A549 (cell line): ENCODE results near the gene SPAG9. TPM values are rescaled to one million over a fixed set of nuclear protein-coding genes. Genes with fewer than 3 reads are reported as not detected.

Experiments used
- ATAC-seq, 2 experiments: fragments of 200-7000 bp in 1 of 2; fragments of >200 bp in 1 of 2; cut with Nextera tagmentation in 1 of 2; cut with Tn5 transposase in 1 of 2; 3 replicates each; pipeline versions ENCODE4 v1.8.0 to v1.9.1; 2018 to 2020; ENCODE audit warnings: mild to moderate bottlenecking in 1 of 2, moderate library complexity in 1 of 2
- CTCF ChIA-PET: fragments of 300-600 bp; sonication (Branson Sonifier 250); formaldehyde crosslinking; extraction: SDS; loops from one replicate; lab custom pipeline; 2021; ENCODE audit warnings: antibody characterized with exemption, inconsistent platforms; lab: Yijun Ruan, JAX
- POLR2A ChIA-PET: fragments of 350-600 bp; formaldehyde crosslinking; extraction: SDS; loops from one replicate; lab custom pipeline; 2021; ENCODE audit warnings: antibody characterized with exemption, inconsistent platforms; lab: Yijun Ruan, JAX
- DNase-seq, 2 experiments: peaks; one replicate each; pipeline versions ENCODE4 v3.0.0 to v3.0.0-alpha.2; 2011 to 2016; ENCODE audit warnings: low read depth in 1 of 2, low spot score in 1 of 2
- FAIRE-seq: peaks from 2 replicates; lab custom pipeline; 2011; peaks lifted over from hg19 to GRCh38; lab: Jason Lieb, UNC
- H3K27ac ChIP-seq, 2 experiments: fragments of >200 bp; sonication (Bioruptor Twin); formaldehyde crosslinking; 3 replicates each; pipeline ENCODE4 v1.5.1; 2016 to 2017
- H3K4me1 ChIP-seq: fragments of >200 bp; sonication (Bioruptor Twin); formaldehyde crosslinking; 3 replicates; pipeline ENCODE4 v1.6.1; 2016
- H3K4me2 ChIP-seq: fragments of >200 bp; sonication (Bioruptor Twin); formaldehyde crosslinking; 3 replicates; pipeline ENCODE4 v1.6.1; 2016
- H3K4me3 ChIP-seq: fragments of >200 bp; sonication (Bioruptor Twin); formaldehyde crosslinking; 3 replicates; pipeline ENCODE4 v1.5.1; 2016
- H3K9me3 ChIP-seq: fragments of >200 bp; sonication (Bioruptor Twin); formaldehyde crosslinking; 3 replicates; pipeline ENCODE4 v1.6.1; 2016
- CBX8 ChIP-seq: fragments of 200-600 bp; sonication (generic); IDR thresholded peaks from 2 replicates; pipeline ENCODE4 v1.6.1; 2016
- GATA3 ChIP-seq: IDR thresholded peaks from 2 replicates; pipeline ENCODE4 v1.6.1; 2012; ENCODE audit warnings: borderline replicate concordance
- HDAC2 ChIP-seq: fragments of 200-600 bp; sonication (generic); IDR thresholded peaks from 2 replicates; pipeline ENCODE4 v1.6.1; 2016
- KDM5A ChIP-seq: fragments of 200-600 bp; sonication (generic); IDR thresholded peaks from 2 replicates; pipeline ENCODE4 v1.6.1; 2016; ENCODE audit warnings: antibody characterized with exemption, mild to moderate bottlenecking
- MAZ ChIP-seq: fragments of 150-350 bp; IDR thresholded peaks from 2 replicates; pipeline ENCODE4 v1.6.1; 2014; ENCODE audit warnings: antibody characterized with exemption, low read depth, low read length, borderline replicate concordance
- NPAS2 ChIP-seq: fragments of 250-450 bp; sonication (Bioruptor Pico); IDR thresholded peaks from 2 replicates; pipeline ENCODE4 v1.8.0; 2022; ENCODE audit warnings: mild to moderate bottlenecking, moderate library complexity, borderline replicate concordance
- RARB ChIP-seq: fragments of 250-450 bp; sonication (Bioruptor Pico); IDR thresholded peaks from 2 replicates; pipeline ENCODE4 v1.8.0; 2021; ENCODE audit warnings: mild to moderate bottlenecking, moderate library complexity
- TP53 ChIP-seq: fragments of 250-450 bp; sonication (Bioruptor Pico); IDR thresholded peaks from 2 replicates; pipeline ENCODE4 v1.5.0; 2021; ENCODE audit warnings: mild to moderate bottlenecking, moderate library complexity
- WGBS: methylation state at CpG from one replicate; pipeline ENCODE4 v1.1.6; 2017; ENCODE audit errors: missing lambda C conversion rate; 5-methylcytosine and 5-hydroxymethylcytosine counted together
- polyA plus RNA-seq, 4 experiments: library from polyadenylated mRNA; depleted of rRNA in 3 of 4; stranded (reverse); fragments of >200 nt; fragmentation: RNase III in 1 of 4; extraction: RNeasy Plus Mini Kit Qiagen cat#74134 plus additional on column Dnase treatment in 1 of 4; gene quantifications; 2 replicates in 3 of 4; 3 replicates in 1 of 4; pipeline ENCODE4 v1.2.3, GENCODE V29; 2011 to 2017
- TF ChIP-seq, protein P1 (sequence below): fragments of 250-450 bp; sonication (Bioruptor Pico); IDR thresholded peaks from 2 replicates; pipeline ENCODE4 v1.5.0; 2021; ENCODE audit warnings: mild to moderate bottlenecking, moderate library complexity, borderline replicate concordance
- TF ChIP-seq, protein P2 (sequence below): IDR thresholded peaks from 2 replicates; pipeline ENCODE4 v1.6.1; 2012; ENCODE audit warnings: low read depth, borderline replicate concordance
- TF ChIP-seq, protein P3 (sequence below): fragments of 450-650 bp; IDR thresholded peaks from 2 replicates; pipeline ENCODE4 v1.6.1; 2014; ENCODE audit warnings: antibody characterized with exemption

The SPAG9 gene
- polyA plus RNA-seq, 2 of the 4 experiments (the other 2 are of a cell fraction), result 69.0 to 71.1 TPM

DNA sequence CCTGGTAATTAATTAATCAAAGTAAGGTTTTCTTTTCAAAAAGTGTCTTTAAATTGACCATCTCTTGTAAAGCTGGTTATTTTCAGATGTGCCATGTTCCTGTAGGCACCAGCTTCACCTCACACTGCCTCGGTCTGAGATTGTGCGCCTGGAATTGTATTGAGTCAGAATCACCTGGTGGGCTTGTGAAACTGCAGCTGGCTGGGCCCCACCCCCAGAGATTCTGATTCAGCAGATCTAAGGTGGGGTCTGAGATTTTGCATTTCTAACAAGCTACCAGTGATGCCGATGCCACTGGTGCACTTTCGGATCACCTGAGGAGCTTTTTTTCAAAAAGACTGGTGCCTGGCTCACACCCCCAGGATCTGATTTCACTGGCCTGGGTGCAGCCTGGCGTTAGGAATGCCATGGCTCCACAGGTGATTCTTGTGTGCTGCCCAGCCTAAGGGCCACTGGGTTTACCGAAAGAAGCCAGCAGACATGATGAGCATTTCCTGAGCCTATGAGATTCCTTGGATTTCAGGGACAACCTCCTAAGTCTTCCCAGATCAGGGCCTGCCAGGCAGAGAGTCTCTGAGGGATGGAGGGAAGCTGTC lies 195.3 kb downstream of the SPAG9 start (continued):
- TF ChIP-seq, protein P1, sequence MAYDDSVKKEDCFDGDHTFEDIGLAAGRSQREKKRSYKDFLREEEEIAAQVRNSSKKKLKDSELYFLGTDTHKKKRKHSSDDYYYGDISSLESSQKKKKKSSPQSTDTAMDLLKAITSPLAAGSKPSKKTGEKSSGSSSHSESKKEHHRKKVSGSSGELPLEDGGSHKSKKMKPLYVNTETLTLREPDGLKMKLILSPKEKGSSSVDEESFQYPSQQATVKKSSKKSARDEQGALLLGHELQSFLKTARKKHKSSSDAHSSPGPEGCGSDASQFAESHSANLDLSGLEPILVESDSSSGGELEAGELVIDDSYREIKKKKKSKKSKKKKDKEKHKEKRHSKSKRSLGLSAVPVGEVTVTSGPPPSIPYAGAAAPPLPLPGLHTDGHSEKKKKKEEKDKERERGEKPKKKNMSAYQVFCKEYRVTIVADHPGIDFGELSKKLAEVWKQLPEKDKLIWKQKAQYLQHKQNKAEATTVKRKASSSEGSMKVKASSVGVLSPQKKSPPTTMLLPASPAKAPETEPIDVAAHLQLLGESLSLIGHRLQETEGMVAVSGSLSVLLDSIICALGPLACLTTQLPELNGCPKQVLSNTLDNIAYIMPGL, result no peak
- TF ChIP-seq, all 56 proteins: peak for 0

DNA sequence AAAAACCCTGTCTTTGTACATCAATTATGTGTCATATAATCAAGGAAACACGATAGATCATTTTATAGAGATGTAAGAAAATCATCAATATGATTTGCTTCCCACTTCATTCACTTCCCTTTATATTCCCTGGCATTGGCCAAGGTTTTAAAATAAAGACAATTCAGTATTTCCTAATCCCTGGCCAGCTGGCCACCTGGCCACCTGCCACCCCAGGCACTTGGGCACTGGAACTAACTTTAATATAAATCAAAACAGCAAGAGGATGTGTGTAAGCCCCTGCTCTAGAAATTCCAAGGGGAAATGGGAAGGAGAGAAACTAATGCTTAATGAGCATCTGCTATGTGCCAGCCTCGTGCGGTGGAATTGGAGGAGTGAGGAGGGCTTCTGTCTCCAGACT lies 195.9 kb downstream of the SPAG9 start:
- POLR2A ChIA-PET, result interaction anchor here (13.2 kb wide), 1 partner anchor 58 kb away, joined by 130 read pairs; the partner anchor contains the start of gene TOB1
- FAIRE-seq (no peak), ATAC-seq (no peak), DNase-seq (no peak)
- H3K9me3 ChIP-seq, result no peaks in the 10 kb centered on the region
- TF ChIP-seq KDM5A (no peak), HDAC2 (no peak), GATA3 (no peak)
- TF ChIP-seq, all 56 proteins: peak for 0
- H3K27ac ChIP-seq, result peak overlapping the region; percentile 12 to 98; a peak in 5 of 6 replicates
- H3K4me1 ChIP-seq, result peaks cover 55% of the 10 kb centered on the region
- 80% methylated on average over 3 of the region's 3 CpGs for WGBS
- 0 out of 3 replicates have a peak overlapping the region, but pooled peaks have one; percentile 4 for H3K4me2 ChIP-seq
- no peak overlapping the region for H3K4me3 ChIP-seq
- CTCF ChIA-PET, result interaction anchor here (0.9 to 6.8 kb wide), 5 partner anchors 22 to 72 kb away, joined by 3 to 25 read pairs (median 6); partner anchors contain the start of gene TOB1

DNA sequence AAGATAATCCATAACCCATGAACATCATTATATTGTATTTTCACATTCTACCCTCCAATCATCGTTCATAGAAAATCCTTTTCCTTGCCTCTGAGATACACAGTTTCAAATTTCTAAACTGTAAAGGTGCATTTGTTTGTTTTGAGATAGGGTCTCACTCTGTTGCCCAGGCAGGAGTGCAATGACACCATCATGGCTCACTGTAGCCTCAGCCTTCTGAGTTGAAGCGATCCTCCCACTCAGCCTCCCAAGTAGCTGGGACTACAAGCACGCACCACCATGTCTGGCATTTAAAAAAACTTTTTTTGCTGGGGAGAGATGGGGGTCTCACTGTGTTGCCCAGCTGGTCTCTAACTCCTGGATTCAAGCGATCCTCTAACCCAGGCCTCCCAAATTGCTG lies 196.4 kb downstream of the SPAG9 start:
- TF ChIP-seq NPAS2 (CRISPR knock-in tag), result no peak

DNA sequence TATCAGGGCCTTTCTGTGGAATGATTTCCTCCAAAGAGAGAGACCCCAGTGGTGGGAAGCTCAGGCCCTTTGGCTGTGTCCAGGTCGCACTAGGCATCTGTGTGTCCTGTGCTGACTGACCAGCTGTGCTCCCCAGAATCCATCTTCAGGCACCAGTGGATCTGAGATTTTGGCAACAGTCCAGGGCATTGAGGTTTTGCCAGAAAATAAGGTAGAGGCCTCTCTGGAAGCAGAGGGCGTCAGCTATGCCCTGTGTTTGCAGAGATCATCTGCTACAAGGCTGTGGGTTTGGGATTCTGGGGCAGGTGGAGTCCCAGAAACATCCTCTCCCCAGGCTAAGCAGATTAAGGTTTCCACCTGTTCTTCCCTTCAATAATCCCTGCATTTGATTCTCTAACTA lies 197.1 kb downstream of the SPAG9 start:
- FAIRE-seq, result no peak
- CTCF ChIA-PET, result interaction anchor here (1.1 to 6.8 kb wide), 3 partner anchors 18 to 71 kb away, joined by 3 to 25 read pairs (median 4); no protein-coding TSS in a partner anchor
- no peak overlapping the region for H3K4me2 ChIP-seq
- H3K4me3 ChIP-seq, result no peak overlapping the region
- peaks cover 67% of the 10 kb centered on the region for H3K4me1 ChIP-seq
- TF ChIP-seq CBX8 (no peak), TP53 (CRISPR knock-in tag) (no peak), RARB (CRISPR knock-in tag) (no peak), MAZ (no peak), NPAS2 (CRISPR knock-in tag) (no peak)
- TF ChIP-seq, protein P2, sequence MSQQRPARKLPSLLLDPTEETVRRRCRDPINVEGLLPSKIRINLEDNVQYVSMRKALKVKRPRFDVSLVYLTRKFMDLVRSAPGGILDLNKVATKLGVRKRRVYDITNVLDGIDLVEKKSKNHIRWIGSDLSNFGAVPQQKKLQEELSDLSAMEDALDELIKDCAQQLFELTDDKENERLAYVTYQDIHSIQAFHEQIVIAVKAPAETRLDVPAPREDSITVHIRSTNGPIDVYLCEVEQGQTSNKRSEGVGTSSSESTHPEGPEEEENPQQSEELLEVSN, result no peak
- TF ChIP-seq, protein P3, sequence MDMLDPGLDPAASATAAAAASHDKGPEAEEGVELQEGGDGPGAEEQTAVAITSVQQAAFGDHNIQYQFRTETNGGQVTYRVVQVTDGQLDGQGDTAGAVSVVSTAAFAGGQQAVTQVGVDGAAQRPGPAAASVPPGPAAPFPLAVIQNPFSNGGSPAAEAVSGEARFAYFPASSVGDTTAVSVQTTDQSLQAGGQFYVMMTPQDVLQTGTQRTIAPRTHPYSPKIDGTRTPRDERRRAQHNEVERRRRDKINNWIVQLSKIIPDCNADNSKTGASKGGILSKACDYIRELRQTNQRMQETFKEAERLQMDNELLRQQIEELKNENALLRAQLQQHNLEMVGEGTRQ, result no peak
- no peaks in the 10 kb centered on the region for H3K9me3 ChIP-seq
- ATAC-seq, result no peak
- POLR2A ChIA-PET, result interaction anchor here (0.7 to 13.2 kb wide), 2 partner anchors 21 to 57 kb away, joined by 3 to 130 read pairs; partner anchors contain the start of gene TOB1
- WGBS, result 70% methylated on average over 2 of the region's 2 CpGs
- H3K27ac ChIP-seq, result peak overlapping the region; percentile 87 to 92
- DNase-seq, result no peak

More for the DNA sequence above, 196.4 kb downstream of the SPAG9 start:
- ATAC-seq (no peak), FAIRE-seq (no peak), DNase-seq (no peak)
- ChIA-PET CTCF (interaction anchor here (0.9 to 6.8 kb wide), 4 partner anchors 25 to 72 kb away, joined by 3 to 25 read pairs (median 8); no protein-coding TSS in a partner anchor), POLR2A (interaction anchor here (13.2 kb wide), 1 partner anchor 58 kb away, joined by 130 read pairs; the partner anchor contains the start of gene TOB1)
- H3K27ac ChIP-seq, result peak overlapping the region; percentile 12 to 98; a peak in 4 of 6 replicates
- no peaks in the 10 kb centered on the region for H3K9me3 ChIP-seq
- WGBS, result 98% methylated on average over 4 of the region's 4 CpGs
- peaks cover 60% of the 10 kb centered on the region for H3K4me1 ChIP-seq
- no peak overlapping the region for H3K4me3 ChIP-seq
- no peak overlapping the region for H3K4me2 ChIP-seq
